Calu3 (cell line): ENCODE measurements around the gene MACROD2. TPM values are rescaled to one million over a fixed set of nuclear protein-coding genes. Genes with fewer than 3 reads are reported as not detected.

ENCODE experiments used
- BruUV-seq: library from RNA; stranded (reverse); fragments of 400-500 nt; replicated peaks from 2 replicates; lab custom pipeline; 2021; lab: Mats Ljungman, UMichigan
- CTCF ChIA-PET: fragments of 300-600 bp; sonication (Branson Sonifier 250); formaldehyde crosslinking; loops from one replicate; lab custom pipeline; 2022; ENCODE audit warnings: antibody characterized with exemption; lab: Charles Lee
- DNase-seq: peaks from one replicate; pipeline ENCODE4 v3.0.0; 2022
- H3K27ac Mint-ChIP-seq: one replicate; pipeline ENCODE4 v1.8.0; 2022; ENCODE audit warnings: mixed read lengths; ENCODE audit not compliant: unreplicated experiment
- H3K27me3 Mint-ChIP-seq: one replicate; pipeline ENCODE4 v1.8.0; 2022; ENCODE audit warnings: mixed read lengths; ENCODE audit not compliant: unreplicated experiment
- H3K36me3 Mint-ChIP-seq: one replicate; pipeline ENCODE4 v1.8.0; 2022; ENCODE audit warnings: mild to moderate bottlenecking, moderate library complexity, mixed read lengths; ENCODE audit not compliant: insufficient read depth, unreplicated experiment
- H3K4me1 Mint-ChIP-seq: one replicate; pipeline ENCODE4 v1.8.0; 2022; ENCODE audit warnings: mild to moderate bottlenecking, low read depth, mixed read lengths; ENCODE audit not compliant: unreplicated experiment
- H3K4me3 Mint-ChIP-seq: one replicate; pipeline ENCODE4 v1.8.0; 2022; ENCODE audit warnings: mild to moderate bottlenecking, low read depth, moderate library complexity, mixed read lengths; ENCODE audit not compliant: unreplicated experiment
- H3K9me3 Mint-ChIP-seq: one replicate; pipeline ENCODE4 v1.8.0; 2022; ENCODE audit warnings: low read depth, mixed read lengths; ENCODE audit not compliant: unreplicated experiment
- intact Hi-C: fragments of 100-400 bp; cut with micrococcal nuclease; formaldehyde crosslinking; loops from one replicate; pipeline ENCODE4 v1.10.0; 2022; ENCODE audit not compliant: unreplicated experiment
- total RNA-seq: library from RNA; stranded (reverse); gene quantifications from 2 replicates; pipeline ENCODE4 v1.2.3, GENCODE V29; 2022
- TF ChIP-seq, protein P1 (sequence below): fragments of 200-600 bp; IDR thresholded peaks from one replicate; pipeline ENCODE4 v1.8.0; 2022; ENCODE audit warnings: antibody characterized with exemption; ENCODE audit not compliant: unreplicated experiment

MACROD2 gene
- total RNA-seq, 1 experiment from 2014 or later, result 29.4 TPM

GRCh38 chr20:14698125-14698524, 702.8 kb downstream of the MACROD2 start:
- Mint-ChIP-seq H3K36me3 (no peaks in the 10 kb centered on the region), H3K27ac (no peak overlapping the region), H3K9me3 (no peaks in the 10 kb centered on the region), H3K4me3 (no peak overlapping the region), H3K27me3 (no peaks in the 10 kb centered on the region), H3K4me1 (no peaks in the 10 kb centered on the region)
- TF ChIP-seq, protein P1, sequence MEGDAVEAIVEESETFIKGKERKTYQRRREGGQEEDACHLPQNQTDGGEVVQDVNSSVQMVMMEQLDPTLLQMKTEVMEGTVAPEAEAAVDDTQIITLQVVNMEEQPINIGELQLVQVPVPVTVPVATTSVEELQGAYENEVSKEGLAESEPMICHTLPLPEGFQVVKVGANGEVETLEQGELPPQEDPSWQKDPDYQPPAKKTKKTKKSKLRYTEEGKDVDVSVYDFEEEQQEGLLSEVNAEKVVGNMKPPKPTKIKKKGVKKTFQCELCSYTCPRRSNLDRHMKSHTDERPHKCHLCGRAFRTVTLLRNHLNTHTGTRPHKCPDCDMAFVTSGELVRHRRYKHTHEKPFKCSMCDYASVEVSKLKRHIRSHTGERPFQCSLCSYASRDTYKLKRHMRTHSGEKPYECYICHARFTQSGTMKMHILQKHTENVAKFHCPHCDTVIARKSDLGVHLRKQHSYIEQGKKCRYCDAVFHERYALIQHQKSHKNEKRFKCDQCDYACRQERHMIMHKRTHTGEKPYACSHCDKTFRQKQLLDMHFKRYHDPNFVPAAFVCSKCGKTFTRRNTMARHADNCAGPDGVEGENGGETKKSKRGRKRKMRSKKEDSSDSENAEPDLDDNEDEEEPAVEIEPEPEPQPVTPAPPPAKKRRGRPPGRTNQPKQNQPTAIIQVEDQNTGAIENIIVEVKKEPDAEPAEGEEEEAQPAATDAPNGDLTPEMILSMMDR, result no peak
- no peak for DNase-seq
- no TSS peak for BruUV-seq
- intact Hi-C loops, result loop anchor here (5.0 kb wide), 1 partner anchor 361 kb away; the partner anchor contains the start of gene FLRT3
- CTCF ChIA-PET, result no interaction called here

DNA sequence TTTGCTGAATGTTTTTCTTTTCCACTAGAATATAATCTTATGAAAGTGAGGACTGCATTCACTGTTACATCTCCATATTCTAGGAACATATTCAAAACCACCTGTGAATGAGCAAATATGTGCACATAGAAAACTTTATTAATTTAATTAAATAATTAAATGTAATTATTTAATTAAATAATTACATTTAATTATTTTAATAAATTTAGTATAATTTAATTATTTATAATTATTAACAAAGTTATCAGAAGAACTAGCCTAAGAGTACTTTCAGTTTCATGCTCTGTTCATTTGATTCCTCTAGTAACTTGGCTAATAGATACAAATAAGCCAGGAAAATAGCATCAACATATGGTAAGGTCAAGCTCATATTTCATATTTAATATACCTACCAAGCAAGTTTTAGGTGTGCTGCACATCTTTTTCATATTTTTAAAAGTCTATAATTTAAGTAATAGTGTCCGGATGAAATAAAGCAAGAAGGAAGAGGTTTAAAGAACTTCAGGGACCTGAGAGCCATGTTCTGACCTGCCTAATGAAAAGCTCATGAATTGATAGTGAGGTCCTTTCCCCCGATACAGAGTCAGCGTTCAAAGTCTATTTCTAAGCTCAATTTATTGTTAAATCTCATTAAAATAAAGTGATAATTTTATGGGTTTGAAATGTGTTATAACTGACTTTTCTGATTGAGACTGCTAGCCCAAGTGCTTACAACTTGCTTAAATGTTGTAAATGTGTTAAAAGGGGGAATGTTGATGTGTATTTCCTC, 703.5 kb downstream of the MACROD2 start:
- no peak overlapping the region for H3K27ac Mint-ChIP-seq
- H3K9me3 Mint-ChIP-seq, result no peaks in the 10 kb centered on the region
- no peak for DNase-seq
- no peaks in the 10 kb centered on the region for H3K36me3 Mint-ChIP-seq
- TF ChIP-seq, protein P1, result no peak
- CTCF ChIA-PET, result no interaction called here
- intact Hi-C loops, result loop anchor here (5.0 kb wide), 1 partner anchor 361 kb away; the partner anchor contains the start of gene FLRT3
- BruUV-seq, result no TSS peak
- no peak overlapping the region for H3K4me3 Mint-ChIP-seq
- no peaks in the 10 kb centered on the region for H3K4me1 Mint-ChIP-seq
- no peaks in the 10 kb centered on the region for H3K27me3 Mint-ChIP-seq

DNA sequence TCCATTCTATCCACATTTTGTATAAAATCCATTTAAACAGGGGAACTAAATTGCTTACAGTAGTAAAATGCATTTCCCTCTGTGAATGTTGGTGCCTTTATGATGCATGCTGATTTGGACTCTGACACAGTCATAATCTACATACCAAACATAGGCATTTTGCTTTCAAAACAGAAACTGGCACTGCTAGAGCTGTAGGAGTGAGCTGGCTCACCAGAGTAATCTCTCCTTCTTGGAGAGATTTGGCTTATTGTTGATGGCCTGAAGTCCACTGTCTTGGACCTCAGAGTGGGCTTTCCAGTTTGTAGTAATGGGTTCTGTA, 705.3 kb downstream of the MACROD2 start:
- no peaks in the 10 kb centered on the region for H3K27me3 Mint-ChIP-seq
- DNase-seq, result no peak
- intact Hi-C loops, result no loop called here
- H3K4me1 Mint-ChIP-seq, result no peaks in the 10 kb centered on the region
- no peaks in the 10 kb centered on the region for H3K36me3 Mint-ChIP-seq
- CTCF ChIA-PET, result interaction anchor here (0.7 to 1.0 kb wide), 3 partner anchors 12 to 363 kb away, joined by 3 to 6 read pairs (median 3); partner anchors contain the start of gene FLRT3
- H3K4me3 Mint-ChIP-seq, result no peak overlapping the region
- TF ChIP-seq, protein P1, result no peak
- no peaks in the 10 kb centered on the region for H3K9me3 Mint-ChIP-seq
- no TSS peak for BruUV-seq
- no peak overlapping the region for H3K27ac Mint-ChIP-seq

DNA sequence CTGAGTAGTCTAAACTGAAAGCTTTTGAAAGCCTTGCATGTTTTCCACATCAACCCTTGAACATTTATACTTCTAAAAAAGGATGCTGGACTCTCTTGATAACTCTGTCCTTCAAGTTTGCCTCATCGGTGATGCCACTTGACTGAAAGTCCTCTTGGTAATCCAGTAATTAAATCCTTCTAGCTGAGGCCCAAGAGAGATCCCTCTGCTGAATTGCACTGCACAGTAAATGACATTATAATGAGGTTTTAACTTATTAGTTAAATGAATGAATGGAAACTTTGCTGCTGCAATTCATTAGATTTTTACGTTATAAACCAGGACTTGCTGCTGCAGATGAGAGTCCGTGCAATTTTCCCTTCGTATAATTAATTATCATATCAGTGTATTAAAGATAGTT, 706.0 kb downstream of the MACROD2 start:
- BruUV-seq, result no TSS peak
- CTCF ChIA-PET, result interaction anchor here (0.7 to 1.0 kb wide), 2 partner anchors 11 to 364 kb away, joined by 3 read pairs; partner anchors contain the start of gene FLRT3
- H3K36me3 Mint-ChIP-seq, result no peaks in the 10 kb centered on the region
- no peak for DNase-seq
- no peak overlapping the region for H3K27ac Mint-ChIP-seq
- H3K9me3 Mint-ChIP-seq, result no peaks in the 10 kb centered on the region
- intact Hi-C loops, result no loop called here
- H3K4me3 Mint-ChIP-seq, result no peak overlapping the region
- no peaks in the 10 kb centered on the region for H3K4me1 Mint-ChIP-seq
- no peaks in the 10 kb centered on the region for H3K27me3 Mint-ChIP-seq
- TF ChIP-seq, protein P1, result no peak
